K562 (cell line): ENCODE data around the gene MFSD6. TPM values are rescaled to one million over a fixed set of nuclear protein-coding genes. Genes with fewer than 3 reads are reported as not detected.

Source experiments
- ATAC-seq: fragments of 200-7000 bp; cut with Tn5 transposase; 3 replicates; pipeline ENCODE4 v1.9.1; 2020; ENCODE audit warnings: moderate library complexity
- BruUV-seq: library from RNA; stranded (reverse); fragments of 400-500 nt; replicated peaks from 2 replicates; lab custom pipeline; 2021; lab: Mats Ljungman, UMichigan
- CTCF ChIA-PET: fragments of 300-600 bp; formaldehyde crosslinking; extraction: SDS; loops from one replicate; lab custom pipeline; 2021; ENCODE audit warnings: low intra/inter-chr PET ratio; lab: Yijun Ruan, JAX
- POLR2A ChIA-PET: fragments of 300-600, 350-650 bp; sonication (Branson Sonifier 250); formaldehyde crosslinking; extraction: SDS; loops from one replicate; lab custom pipeline; 2021; ENCODE audit warnings: antibody characterized with exemption, inconsistent platforms; lab: Yijun Ruan, JAX
- DNase-seq, 4 experiments: peaks; one replicate each; pipeline versions ENCODE4 v3.0.0 to v3.0.0-alpha.2; 2011 to 2018; ENCODE audit warnings: low spot score in 3 of 4, mixed read lengths in 3 of 4; ENCODE audit errors: extremely low read depth in 1 of 4
- FAIRE-seq: peaks from 2 replicates; lab custom pipeline; 2011; peaks lifted over from hg19 to GRCh38; lab: Jason Lieb, UNC
- H2AFZ ChIP-seq: 2 replicates; pipeline ENCODE4 v1.6.0; 2011; ENCODE audit warnings: low read depth, low read length, control low read depth, inconsistent platforms
- H3K27ac ChIP-seq: fragments of 200-600 bp; 3 replicates; pipeline ENCODE4 v1.8.0; 2011; ENCODE audit warnings: low read depth, mild to moderate bottlenecking, control low read depth, inconsistent platforms, low read length, moderate library complexity, mixed read lengths; ENCODE audit errors: extremely low read depth
- H3K27me3 ChIP-seq, 2 experiments: fragments of 300-600 bp in 1 of 2; 2 replicates in 1 of 2; 3 replicates in 1 of 2; pipeline versions ENCODE4 v1.6.0 to v1.8.0; 2011; ENCODE audit warnings: inconsistent platforms in 2 of 2, low read length in 2 of 2, mild to moderate bottlenecking in 1 of 2, mixed read lengths in 1 of 2, moderate library complexity in 1 of 2; ENCODE audit not compliant: control insufficient read depth in 2 of 2, insufficient read depth in 2 of 2
- H3K36me3 ChIP-seq: fragments of 300-600 bp; 3 replicates; pipeline ENCODE4 v1.8.0; 2011; ENCODE audit warnings: mild to moderate bottlenecking, low read length, inconsistent platforms; ENCODE audit not compliant: control insufficient read depth, insufficient read depth
- H3K4me1 ChIP-seq, 2 experiments: fragments of 200-600 bp in 1 of 2; replicated peaks in 1 of 2; 2 replicates in 1 of 2; 3 replicates in 1 of 2; pipeline versions ENCODE4 v1.5.1 to v1.8.0; 2011; ENCODE audit warnings: inconsistent platforms in 2 of 2, low read length in 2 of 2, mild to moderate bottlenecking in 1 of 2, mixed read lengths in 1 of 2, moderate library complexity in 1 of 2; ENCODE audit not compliant: control insufficient read depth in 2 of 2, insufficient read depth in 2 of 2
- H3K4me2 ChIP-seq: 2 replicates; pipeline ENCODE4 v1.6.1; 2011; ENCODE audit warnings: low read length, control low read depth, inconsistent platforms, mixed read lengths; ENCODE audit not compliant: insufficient read depth
- H3K4me3 ChIP-seq: fragments of 200-600 bp; sonication (generic), shearing (Covaris generic); 2 replicates; pipeline ENCODE4 v1.5.1; 2016; ENCODE audit warnings: control low read depth, inconsistent platforms
- H3K79me2 ChIP-seq: fragments of 200-600 bp; 3 replicates; pipeline ENCODE4 v1.8.0; 2011; ENCODE audit warnings: low read length, inconsistent platforms; ENCODE audit not compliant: control insufficient read depth, insufficient read depth
- H3K9ac ChIP-seq, 2 experiments: 2 replicates each; pipeline versions ENCODE4 v1.6.0 to v1.6.1; 2011; ENCODE audit warnings: low read depth in 2 of 2, low read length in 2 of 2, control low read depth in 1 of 2, inconsistent platforms in 1 of 2, mild to moderate bottlenecking in 1 of 2, mixed read lengths in 1 of 2; ENCODE audit not compliant: insufficient read depth in 1 of 2
- H3K9me1 ChIP-seq: one replicate; pipeline ENCODE4 v1.6.0; 2011; ENCODE audit warnings: inconsistent platforms, mild to moderate bottlenecking, low read length, moderate library complexity; ENCODE audit not compliant: control insufficient read depth, insufficient read depth
- H3K9me3 ChIP-seq: replicated peaks from 2 replicates; pipeline ENCODE4 v1.5.1; 2011; ENCODE audit warnings: low read depth, low read length, inconsistent platforms; ENCODE audit not compliant: control insufficient read depth, insufficient read depth
- H4K20me1 ChIP-seq: replicated peaks from 2 replicates; pipeline ENCODE4 v1.6.1; 2011; ENCODE audit warnings: low read length, inconsistent platforms, mixed read lengths; ENCODE audit not compliant: control insufficient read depth, insufficient read depth
- RBBP5 ChIP-seq: fragments of 200-600 bp; sonication (generic); IDR thresholded peaks from 2 replicates; pipeline ENCODE4 v1.6.1; 2012; ENCODE audit warnings: borderline replicate concordance, mild to moderate bottlenecking, low read length, control low read depth, inconsistent platforms; ENCODE audit not compliant: insufficient read depth, poor library complexity, severe bottlenecking
- RCOR1 ChIP-seq, 2 experiments: IDR thresholded peaks; 2 replicates each; pipeline ENCODE4 v1.6.1; 2012; ENCODE audit warnings: low read depth in 2 of 2, low read length in 2 of 2, borderline replicate concordance in 1 of 2, improper control_type of control experiment in 1 of 2
- SPI1 ChIP-seq: IDR thresholded peaks from 2 replicates; pipeline ENCODE4 v1.6.1; 2011; ENCODE audit warnings: low read depth, low read length, control low read depth, borderline replicate concordance
- STAT5A ChIP-seq: IDR thresholded peaks from 2 replicates; pipeline ENCODE4 v1.6.1; 2012; ENCODE audit warnings: low read length, inconsistent platforms, borderline replicate concordance
- WGBS: fragments of 100-300 bp; shearing (Covaris generic); methylation state at CpG from one replicate; pipeline ENCODE4 v1.1.6; 2016; ENCODE audit warnings: low coverage, mixed read lengths; ENCODE audit not compliant: insufficient coverage; ENCODE audit errors: missing lambda C conversion rate; 5-methylcytosine and 5-hydroxymethylcytosine counted together
- in situ Hi-C: fragments of 300-500 bp; cut with MboI; formaldehyde crosslinking; loops from 4 replicates; pipeline ENCODE4 v1.15.0; 2018; ENCODE audit warnings: inconsistent platforms, mixed read lengths
- intact Hi-C: fragments of 100-400 bp; cut with micrococcal nuclease; formaldehyde crosslinking; loops from 2 replicates; pipeline ENCODE4 v1.14.2; 2022
- polyA plus RNA-seq, 8 experiments: library from polyadenylated mRNA; depleted of rRNA in 4 of 8; stranded (reverse) in 5 of 8; unstranded in 3 of 8; fragments of >200 nt; fragmentation: Nextera tagmentation in 2 of 8; fragmentation: Illumina TruSeq in 1 of 8; extraction: Ambion mirVana in 2 of 8; extraction: Trizol in 1 of 8; gene quantifications; 2 replicates each; pipeline versions ENCODE4 v1.2.1 to v1.2.3, GENCODE V29; 2011 to 2014; ENCODE audit warnings: inconsistent platforms in 1 of 8, missing spikeins in 1 of 8
- total RNA-seq, 7 experiments: library from RNA; depleted of rRNA in 6 of 7; stranded (reverse); fragments of >200 nt in 6 of 7; fragmentation: Illumina TruSeq in 2 of 7; extraction: Trizol in 2 of 7; gene quantifications; 2 replicates each; pipeline versions ENCODE4 v1.2.1 to v1.2.3, GENCODE V29; 2011 to 2021; ENCODE audit warnings: low replicate concordance in 1 of 7
- TF ChIP-seq, protein P1 (sequence below): fragments of 150-350 bp; IDR thresholded peaks from 2 replicates; pipeline ENCODE4 v1.6.1; 2014; ENCODE audit warnings: low read depth, mild to moderate bottlenecking, low read length, borderline replicate concordance

Gene MFSD6
- total and polyA plus RNA-seq, 9 of the 15 experiments (the other 6 are each of a cell fraction or from before 2014, with no cell fraction given) = 1.1 to 7.9 (median 4.4) TPM

DNA sequence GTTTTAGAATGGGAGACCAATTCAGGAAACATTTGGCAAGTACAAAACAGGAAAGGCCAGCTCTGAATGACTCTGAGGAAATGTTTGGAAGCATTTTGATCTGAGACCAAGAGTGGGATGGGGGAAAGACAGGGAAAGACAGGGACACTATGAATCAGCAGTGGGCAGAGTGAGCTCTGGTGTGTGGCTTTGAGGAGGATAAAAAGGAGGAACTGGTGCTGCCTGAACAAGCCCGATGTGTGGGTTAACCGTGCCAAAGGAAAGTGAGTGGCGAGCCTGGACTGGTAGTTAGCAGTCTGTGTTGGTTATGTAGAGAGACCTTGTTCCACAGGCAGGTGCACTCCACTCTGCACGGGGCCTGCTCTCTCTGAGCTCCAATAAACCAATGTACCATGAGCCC is 5.3 kb downstream of the MFSD6 start:
- intact Hi-C loops (no loop called here), in situ Hi-C loops (no loop called here)
- ChIA-PET POLR2A (interaction anchor here (0.6 kb wide), 1 partner anchor 49 kb away, joined by 3 read pairs; no protein-coding TSS in a partner anchor), CTCF (no interaction called here)
- Histone ChIP-seq H3K4me3 (no peak overlapping the region), H3K9me1 (no peaks in the 10 kb centered on the region), H3K27ac (no peak overlapping the region), H3K4me1 (peaks cover 5 to 10% of the 10 kb centered on the region in 2 experiments; a peak in 3 of 5 replicates), H2AFZ (no peak overlapping the region), H3K9ac (no peak overlapping the region; a peak in 1 of 4 replicates), H3K79me2 (no peaks in the 10 kb centered on the region), H4K20me1 (no peaks in the 10 kb centered on the region), H3K36me3 (no peaks in the 10 kb centered on the region), H3K4me2 (no peak overlapping the region), H3K27me3 (no peaks in the 10 kb centered on the region), H3K9me3 (no peaks in the 10 kb centered on the region)
- no TSS peak for BruUV-seq
- WGBS = 66% methylated on average over 4 of the region's 4 CpGs
- no peak for DNase-seq
- FAIRE-seq = no peak
- peak; percentile 41; the same call in 1 of the 2 replicates for TF ChIP-seq SPI1
- no peak for TF ChIP-seq STAT5A
- peak; percentile 14; the same call in 2 of the 3 replicates for ATAC-seq

DNA sequence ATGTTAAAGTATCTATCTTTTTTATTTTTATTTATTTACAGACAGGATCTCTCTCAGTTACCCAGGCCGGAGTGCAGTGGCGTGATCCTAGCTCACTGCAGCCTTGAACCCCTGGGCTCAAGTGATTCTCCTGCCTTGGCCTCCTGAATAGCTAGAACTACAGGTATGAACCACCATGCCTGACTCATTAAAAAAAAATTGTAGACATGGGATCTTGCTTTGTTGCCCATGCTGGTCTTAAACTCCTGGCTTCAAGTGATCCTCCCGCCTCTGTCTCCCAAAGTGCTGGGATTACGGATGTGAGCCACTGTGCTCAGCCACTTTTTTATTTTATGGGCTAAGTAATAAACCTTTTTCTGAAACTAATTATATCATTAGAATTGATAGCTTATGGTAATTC is 7.1 kb downstream of the MFSD6 start:
- CTCF ChIA-PET = no interaction called here
- Histone ChIP-seq H3K36me3 (no peaks in the 10 kb centered on the region), H3K4me2 (no peak overlapping the region), H3K27me3 (no peaks in the 10 kb centered on the region), H3K9me1 (no peaks in the 10 kb centered on the region), H3K9ac (no peak overlapping the region), H3K4me3 (no peak overlapping the region), H3K4me1 (peaks cover 0 to 3% of the 10 kb centered on the region in 2 experiments; a peak in 2 of 5 replicates), H3K9me3 (no peaks in the 10 kb centered on the region), H3K27ac (no peak overlapping the region)
- WGBS = 100% methylated on average over 4 of the region's 4 CpGs
- intact Hi-C loops = no loop called here
- DNase-seq (no peak), ATAC-seq (no peak), FAIRE-seq (no peak)
- in situ Hi-C loops = no loop called here
- no TSS peak for BruUV-seq
- no peak for TF ChIP-seq RBBP5
- TF ChIP-seq, protein P1, sequence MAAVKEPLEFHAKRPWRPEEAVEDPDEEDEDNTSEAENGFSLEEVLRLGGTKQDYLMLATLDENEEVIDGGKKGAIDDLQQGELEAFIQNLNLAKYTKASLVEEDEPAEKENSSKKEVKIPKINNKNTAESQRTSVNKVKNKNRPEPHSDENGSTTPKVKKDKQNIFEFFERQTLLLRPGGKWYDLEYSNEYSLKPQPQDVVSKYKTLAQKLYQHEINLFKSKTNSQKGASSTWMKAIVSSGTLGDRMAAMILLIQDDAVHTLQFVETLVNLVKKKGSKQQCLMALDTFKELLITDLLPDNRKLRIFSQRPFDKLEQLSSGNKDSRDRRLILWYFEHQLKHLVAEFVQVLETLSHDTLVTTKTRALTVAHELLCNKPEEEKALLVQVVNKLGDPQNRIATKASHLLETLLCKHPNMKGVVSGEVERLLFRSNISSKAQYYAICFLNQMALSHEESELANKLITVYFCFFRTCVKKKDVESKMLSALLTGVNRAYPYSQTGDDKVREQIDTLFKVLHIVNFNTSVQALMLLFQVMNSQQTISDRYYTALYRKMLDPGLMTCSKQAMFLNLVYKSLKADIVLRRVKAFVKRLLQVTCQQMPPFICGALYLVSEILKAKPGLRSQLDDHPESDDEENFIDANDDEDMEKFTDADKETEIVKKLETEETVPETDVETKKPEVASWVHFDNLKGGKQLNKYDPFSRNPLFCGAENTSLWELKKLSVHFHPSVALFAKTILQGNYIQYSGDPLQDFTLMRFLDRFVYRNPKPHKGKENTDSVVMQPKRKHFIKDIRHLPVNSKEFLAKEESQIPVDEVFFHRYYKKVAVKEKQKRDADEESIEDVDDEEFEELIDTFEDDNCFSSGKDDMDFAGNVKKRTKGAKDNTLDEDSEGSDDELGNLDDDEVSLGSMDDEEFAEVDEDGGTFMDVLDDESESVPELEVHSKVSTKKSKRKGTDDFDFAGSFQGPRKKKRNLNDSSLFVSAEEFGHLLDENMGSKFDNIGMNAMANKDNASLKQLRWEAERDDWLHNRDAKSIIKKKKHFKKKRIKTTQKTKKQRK = no peak
- no peak for TF ChIP-seq RCOR1 (IDR thresholded peaks at IDR 0.05; ENCODE audit: borderline replicate concordance in 1 of 2, low read depth in 2 of 2, low read length in 2 of 2)
- TF ChIP-seq, all 486 proteins: peak for 0
- H2AFZ ChIP-seq = no peak overlapping the region
- no peaks in the 10 kb centered on the region for H4K20me1 ChIP-seq
- POLR2A ChIA-PET = no interaction called here
- no peaks in the 10 kb centered on the region for H3K79me2 ChIP-seq
